ENCODE results near the gene TMC4.
"Not testable (repeated sequence)": the region's sequence is repeated elsewhere in the genome, so short reads cannot be mapped to it uniquely, and the experiment has no call there.

TMC4 gene

GRCh38 chr19:54178581-54179261, 5.8 kb upstream of the TMC4 start:
- peak; percentile 79 for DNase-seq

- no peak for DNase-seq
Observed at GRCh38 chr19:54173951-54174834, 1.2 kb upstream of the TMC4 start.

GRCh38 chr19:54173359-54173699, 369 bp upstream of the TMC4 start:
- no peak for DNase-seq

GRCh38 chr19:54171736-54172431, 1.1 kb downstream of the TMC4 start:
- not testable (repeated sequence) for DNase-seq

GRCh38 chr19:54169149-54169740, 3.7 kb downstream of the TMC4 start:
- no peak for DNase-seq

DNA sequence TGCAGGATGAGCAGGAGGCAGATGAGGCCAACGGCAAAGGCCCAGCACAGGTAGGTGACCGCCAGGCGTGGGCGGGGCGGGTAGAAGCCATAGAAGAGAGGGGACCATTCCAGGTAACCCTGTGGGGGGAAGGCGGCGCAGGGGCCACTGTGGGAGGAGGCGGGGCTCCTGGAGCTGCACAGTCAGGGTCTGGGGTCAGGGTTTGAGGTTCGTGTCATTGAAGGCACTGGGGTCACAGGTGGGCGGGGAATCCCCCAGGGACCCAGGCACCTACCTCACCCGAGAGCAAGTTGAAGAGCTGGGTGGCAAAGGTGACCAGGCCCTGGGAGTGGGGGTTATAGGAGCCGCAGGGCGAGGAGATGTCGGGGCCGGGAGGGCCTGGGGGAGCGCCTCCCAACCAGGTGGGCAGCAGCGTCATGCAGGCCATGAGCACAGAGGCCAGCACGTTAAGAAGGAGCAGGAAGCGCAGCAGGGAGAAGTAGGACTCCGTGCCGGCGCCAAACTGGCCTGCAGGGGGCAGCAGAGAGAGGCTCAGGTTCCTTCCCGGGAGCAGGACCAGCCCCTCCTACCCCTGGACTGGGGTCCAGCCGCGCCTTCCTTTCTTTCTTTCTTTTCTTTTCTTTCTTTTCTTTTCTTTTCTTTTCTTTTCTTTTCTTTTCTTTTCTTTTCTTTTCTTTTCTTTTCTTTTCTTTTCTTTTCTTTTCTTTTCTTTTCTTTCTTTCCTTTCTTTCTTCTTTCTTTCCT, 4.6 kb downstream of the TMC4 start:
- DNase-seq: peak; percentile 97

DNA sequence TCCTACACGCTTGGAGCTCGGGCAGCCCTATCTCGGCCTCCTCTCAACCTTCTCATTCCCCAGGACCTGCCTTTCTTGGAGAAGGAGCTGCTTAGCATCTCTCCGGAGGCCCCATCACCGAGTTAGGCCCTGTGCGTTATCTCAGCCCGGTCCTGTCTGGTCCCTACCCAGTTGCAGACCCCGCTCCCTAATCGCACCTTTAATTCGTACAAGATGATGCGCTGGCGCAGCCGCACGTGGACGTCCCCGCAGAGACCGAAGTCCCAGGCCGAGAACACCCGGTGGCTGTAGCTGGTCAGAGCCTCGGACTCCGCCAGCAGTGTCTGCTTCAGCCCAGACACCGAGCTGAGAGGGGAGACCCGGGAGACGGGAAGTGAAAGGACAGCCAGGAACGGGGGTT, 7.7 kb downstream of the TMC4 start:
- DNase-seq: no peak

DNA sequence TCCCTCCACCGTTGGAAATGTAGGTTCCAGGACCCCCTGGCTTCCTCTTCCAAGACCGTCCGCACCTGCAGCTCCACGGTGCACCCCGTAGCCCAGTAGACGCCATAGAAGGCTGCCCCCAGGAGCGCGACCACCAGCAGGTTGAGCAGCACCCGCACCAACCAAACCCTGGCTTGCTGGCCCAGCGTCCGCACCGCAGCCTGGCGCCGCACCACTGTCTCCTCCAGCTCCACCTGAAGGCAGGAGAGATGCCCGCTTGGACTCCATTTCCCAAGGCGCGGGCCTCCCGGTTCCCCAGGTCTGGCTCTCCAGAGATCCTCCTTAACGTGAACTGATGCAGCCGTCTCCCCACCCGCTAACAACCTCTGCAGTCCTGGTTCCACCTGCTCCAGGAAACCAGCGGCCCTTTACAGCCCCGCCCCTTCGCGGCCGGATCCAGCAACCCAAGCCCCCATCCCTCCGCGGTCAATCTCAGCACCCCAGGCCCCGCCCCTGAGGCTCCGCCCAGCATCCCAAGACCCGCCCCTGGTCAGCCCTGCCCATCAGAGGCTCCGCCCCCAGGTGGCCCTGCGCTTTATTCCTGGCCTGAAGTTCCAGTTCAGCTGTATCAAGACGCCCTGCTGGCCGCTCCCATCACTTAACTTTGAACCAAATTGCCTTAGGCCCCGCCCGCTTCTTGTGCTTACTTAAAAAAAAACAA, 8.4 kb downstream of the TMC4 start:
- peak; percentile 87 for DNase-seq

DNA sequence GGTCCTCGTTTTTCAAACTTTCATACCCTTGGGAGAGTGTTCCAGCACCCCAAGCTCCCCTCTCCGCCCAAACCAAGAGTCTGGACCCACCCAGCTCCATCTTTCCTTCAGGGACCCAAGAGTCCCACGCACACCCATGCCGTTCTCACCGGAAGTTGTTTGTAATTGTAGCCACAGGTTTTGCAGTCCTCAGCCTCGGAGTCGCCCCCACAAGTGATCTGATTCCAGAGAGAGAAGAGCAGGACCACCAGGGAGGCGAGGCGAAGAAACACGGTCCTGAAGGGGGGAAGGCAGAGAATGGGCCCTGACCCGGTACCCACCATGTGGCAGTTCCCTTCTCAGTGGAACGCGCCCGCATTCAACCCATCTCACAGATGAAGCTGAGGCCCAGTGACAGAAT, 10.1 kb downstream of the TMC4 start:
- no peak for DNase-seq

GRCh38 chr19:54162241-54162805, 10.6 kb downstream of the TMC4 start:
- DNase-seq: peak; percentile 92

GRCh38 chr19:54160854-54161253, 12.1 kb downstream of the TMC4 start:
- DNase-seq: no peak

GRCh38 chr19:54160182-54160811, 12.7 kb downstream of the TMC4 start:
- DNase-seq: no peak

GRCh38 chr19:54159352-54160181, 13.4 kb downstream of the TMC4 start, which contains the start of gene LENG1:
Gene LENG1 (minus strand): TSS chr19:54159721. CDS start chr19:54159695, 26 bp downstream.
- DNase-seq: peak; percentile 99

GRCh38 chr19:54158812-54159351, 14.1 kb downstream of the TMC4 start:
- DNase-seq: peak; percentile 77

DNA sequence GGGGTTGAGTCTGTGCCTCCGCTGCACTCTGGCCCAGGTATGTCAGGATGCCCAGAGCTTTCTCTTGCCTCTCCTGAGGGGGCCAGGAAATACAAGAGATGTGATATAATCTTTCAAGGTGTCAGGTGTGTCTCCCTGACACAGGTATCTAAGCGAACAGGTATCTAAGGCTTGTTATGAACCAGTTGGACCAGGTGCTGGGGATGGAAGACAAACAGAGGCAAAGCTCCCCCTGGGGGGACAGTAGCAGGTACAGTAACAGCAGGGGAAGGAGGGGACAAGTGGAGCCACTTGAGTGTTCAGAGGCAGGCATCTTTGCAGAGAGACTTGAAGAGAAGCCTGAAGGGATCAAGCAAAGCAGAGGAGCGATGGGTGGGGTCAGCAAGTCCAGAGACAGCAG, 16.0 kb downstream of the TMC4 start:
- no peak for DNase-seq

DNA sequence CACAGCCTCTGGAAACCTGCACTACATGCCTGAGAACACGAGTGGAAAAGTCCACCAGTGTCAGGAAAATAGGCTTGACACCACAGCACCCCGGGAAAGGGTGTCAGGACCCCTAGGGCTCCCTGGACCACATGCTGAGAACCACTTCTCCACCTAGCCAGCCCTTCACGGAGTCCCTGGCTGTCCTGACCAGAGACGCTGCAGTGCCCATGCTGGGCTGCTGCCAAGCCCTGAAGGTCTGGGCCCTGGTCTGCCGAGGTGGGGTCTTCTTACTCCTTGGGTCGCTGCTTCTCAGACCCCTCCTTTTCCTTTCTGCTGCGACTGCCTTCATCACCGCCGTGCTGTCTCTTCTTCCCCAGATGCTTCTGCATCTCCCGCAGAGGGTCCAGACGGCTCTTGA, 16.5 kb downstream of the TMC4 start:
- DNase-seq: no peak

DNA sequence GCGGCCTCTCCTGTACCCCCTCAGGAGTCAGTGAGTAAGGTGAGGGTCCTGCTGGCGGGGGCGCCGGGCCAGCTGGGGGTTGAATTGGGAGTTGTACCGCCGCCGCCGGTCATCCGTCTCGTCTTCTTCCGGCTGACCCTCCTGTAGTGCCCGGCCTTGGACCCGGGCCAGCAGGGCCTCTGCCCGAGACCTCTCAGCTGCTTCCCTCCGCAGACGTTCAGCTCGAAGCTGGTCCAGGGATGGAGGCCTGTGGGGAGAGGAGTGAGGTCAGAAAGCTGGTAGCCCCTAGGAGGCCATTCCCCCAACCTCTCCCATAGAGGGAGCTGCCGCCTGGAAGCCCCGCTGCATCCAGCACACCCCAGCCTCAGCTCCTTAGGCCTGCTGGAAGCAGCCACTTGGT, 17.3 kb downstream of the TMC4 start:
- DNase-seq: no peak

GRCh38 chr19:54154603-54155345, 18.2 kb downstream of the TMC4 start:
- DNase-seq: peak; percentile 72

DNA sequence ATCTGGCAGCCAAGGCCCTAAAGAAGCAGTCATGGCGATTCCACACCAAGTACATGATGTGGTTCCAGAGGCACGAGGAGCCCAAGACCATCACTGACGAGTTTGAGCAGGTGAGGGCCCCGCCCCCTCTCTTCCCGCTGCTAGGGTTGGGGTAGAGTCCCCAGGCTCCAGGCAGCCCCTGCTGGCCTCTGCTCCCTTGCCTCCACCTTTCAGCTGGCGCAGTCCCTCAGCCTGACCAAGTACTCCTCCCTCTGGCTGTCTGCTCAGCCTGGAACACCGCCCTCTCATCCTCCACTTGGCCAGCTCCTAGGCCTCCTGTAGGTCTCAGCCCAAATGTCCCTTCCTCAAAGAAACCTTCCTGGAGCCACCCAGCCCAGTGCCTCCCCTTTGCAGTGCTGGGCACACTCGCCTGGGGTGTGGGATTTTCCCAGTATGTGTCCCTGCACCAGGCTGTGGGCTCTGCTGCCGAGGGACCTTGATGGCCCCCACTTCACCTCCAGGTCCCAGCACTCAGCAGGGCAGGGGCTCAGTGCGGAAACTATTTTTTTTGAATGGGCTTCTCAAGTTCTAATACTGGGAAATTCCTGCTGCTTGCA, 19.1 kb downstream of the TMC4 start:
- no peak for DNase-seq
